HL-60/S4 treated with retinoic acid at 250 ng/mL for 4 days and 3 days (cell line): ENCODE measurements around the gene RPS19.
"Not testable (repeated sequence)": the region's sequence is repeated elsewhere in the genome, so short reads cannot be mapped to it uniquely, and the experiment has no call there.

Experiments
- in situ Hi-C: fragments of 300-500 bp; cut with MboI; formaldehyde crosslinking; loops from 2 replicates; pipeline ENCODE4 v1.7.0; 2022; ENCODE audit warnings: low sequenced_read_pairs

The RPS19 gene

GRCh38 chr19:41859213-41859617, 840 bp upstream of the RPS19 start:
- in situ Hi-C loops: no loop called here

DNA sequence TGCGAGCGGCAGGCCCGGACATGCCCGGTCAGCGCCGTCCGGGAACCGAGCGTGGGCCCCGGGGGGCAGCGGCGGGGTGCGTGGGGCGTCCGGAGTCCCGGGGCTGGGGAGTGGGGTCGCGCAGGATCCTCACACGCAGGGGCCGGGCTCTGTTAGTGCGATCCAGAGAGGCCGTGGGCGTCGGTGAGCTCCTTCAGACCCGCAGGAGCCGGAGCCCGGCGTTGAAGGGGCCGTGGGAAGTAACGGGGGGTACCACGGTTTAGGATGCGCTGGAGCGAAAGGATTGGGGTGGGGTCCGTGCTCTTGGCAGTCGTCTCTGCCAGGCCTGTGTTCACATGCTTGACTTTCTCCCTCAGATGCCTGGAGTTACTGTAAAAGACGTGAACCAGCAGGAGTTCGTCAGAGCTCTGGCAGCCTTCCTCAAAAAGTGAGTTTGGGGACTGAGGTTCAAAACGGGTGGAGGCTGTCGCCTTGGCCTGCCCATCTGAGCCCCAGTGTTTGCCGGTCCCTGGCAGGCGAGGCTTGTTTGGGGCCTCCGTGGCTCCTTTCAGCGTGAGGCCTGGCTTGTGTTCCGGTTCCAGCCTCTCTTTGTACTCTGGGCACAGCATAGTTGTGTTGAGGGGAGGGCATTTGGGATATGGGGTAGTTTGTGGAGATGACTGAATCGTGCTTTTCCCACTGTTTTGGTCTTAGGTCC, 512 bp downstream of the RPS19 start:
- in situ Hi-C loops: no loop called here

DNA sequence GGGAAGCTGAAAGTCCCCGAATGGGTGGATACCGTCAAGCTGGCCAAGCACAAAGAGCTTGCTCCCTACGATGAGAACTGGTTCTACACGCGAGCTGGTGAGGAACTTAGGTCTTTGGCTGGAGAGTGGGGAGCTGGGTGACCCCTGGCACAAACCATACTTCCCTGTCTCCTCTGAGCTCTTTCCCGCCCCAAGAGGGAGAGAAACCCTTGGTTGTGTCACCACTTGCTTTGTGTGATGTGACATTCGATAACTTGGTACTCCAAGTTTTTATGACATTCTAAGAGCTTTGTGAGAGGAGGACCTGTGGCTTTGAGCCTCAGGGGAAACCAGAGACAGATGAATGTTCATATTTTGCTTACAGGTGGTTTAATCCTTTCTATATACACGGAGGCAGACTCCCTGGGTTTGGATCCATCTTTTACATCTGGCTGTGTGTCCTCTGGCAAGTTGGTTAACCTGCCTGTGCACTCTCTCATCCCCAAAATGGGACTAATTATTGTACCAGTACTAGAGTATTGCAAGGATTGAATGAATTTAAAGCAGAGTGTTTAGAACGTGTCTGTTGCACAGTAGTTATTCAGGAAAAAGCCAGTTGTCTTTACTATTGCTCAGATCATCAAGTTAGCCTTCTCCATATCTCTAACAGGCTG, 1.2 kb downstream of the RPS19 start:
- in situ Hi-C loops: no loop called here

DNA sequence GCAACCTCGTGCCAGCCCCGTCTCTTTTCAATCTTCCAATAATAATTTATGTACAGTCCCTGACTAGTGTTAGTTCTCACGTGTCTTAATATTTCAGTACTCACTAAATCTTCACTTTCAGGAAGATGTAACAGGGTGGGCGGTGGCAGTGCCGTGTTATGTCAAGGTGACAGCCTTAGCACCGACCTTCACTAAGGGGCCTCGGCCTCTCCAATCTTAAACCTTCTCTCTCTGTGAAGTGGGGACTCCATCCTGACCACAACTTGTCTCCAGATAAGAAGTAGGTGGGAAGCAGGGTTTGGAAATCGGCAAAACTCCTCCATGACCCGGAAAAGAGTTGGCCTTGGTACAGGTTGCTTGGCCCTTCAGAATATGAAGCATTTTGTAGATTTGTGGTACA, 1.8 kb downstream of the RPS19 start:
- in situ Hi-C loops: no loop called here

DNA sequence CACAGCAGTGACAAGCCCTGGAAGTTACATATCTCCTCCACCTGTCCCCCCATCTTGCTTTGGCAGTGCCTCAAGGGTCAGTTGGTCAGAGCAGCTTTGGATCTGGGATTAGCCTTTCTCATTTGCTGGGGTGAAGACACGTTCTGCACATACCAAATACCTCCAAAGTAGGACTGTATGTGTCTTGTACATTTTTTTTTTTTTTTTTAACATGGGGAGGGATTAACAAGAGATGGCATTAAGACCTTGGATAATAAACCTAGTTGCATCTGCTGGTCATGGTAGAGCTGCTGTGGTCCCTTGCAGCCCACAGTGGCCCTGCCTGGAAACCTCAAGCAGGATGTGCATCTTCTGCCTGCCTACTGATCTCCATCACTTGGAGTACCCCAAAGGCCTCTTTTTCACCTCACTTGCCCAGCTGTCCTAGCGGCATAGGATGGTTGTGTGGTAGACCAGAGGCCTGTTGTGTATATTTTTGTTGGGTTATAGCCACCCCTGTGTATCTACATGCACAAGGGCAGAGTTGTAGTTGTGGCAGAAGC, 2.5 kb downstream of the RPS19 start:
- in situ Hi-C loops: no loop called here

- in situ Hi-C loops: no loop called here
Observed at GRCh38 chr19:41863209-41863931, 3.3 kb downstream of the RPS19 start.

DNA sequence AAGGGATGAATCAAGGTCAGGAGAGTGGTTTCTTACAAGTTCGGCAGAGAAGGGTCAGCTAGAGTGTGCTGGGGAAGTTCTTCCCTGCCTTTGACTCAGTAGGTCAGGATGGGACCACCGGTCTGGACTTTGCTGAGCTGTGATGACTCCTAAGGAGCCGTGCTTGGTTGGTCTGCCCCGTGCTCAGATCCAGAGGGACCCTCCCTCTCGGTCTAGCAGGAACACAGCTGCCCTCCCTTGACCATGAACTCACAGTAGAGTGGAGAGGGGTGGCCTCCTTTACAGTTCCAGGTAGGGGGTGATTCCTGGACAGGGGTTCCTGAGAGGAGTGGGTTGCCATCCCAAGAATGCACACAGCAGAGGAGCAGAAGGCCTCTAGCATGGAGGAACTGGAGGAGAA, 4.3 kb downstream of the RPS19 start:
- in situ Hi-C loops: no loop called here

- in situ Hi-C loops: no loop called here
Observed at GRCh38 chr19:41866284-41866683, 6.2 kb downstream of the RPS19 start.

DNA sequence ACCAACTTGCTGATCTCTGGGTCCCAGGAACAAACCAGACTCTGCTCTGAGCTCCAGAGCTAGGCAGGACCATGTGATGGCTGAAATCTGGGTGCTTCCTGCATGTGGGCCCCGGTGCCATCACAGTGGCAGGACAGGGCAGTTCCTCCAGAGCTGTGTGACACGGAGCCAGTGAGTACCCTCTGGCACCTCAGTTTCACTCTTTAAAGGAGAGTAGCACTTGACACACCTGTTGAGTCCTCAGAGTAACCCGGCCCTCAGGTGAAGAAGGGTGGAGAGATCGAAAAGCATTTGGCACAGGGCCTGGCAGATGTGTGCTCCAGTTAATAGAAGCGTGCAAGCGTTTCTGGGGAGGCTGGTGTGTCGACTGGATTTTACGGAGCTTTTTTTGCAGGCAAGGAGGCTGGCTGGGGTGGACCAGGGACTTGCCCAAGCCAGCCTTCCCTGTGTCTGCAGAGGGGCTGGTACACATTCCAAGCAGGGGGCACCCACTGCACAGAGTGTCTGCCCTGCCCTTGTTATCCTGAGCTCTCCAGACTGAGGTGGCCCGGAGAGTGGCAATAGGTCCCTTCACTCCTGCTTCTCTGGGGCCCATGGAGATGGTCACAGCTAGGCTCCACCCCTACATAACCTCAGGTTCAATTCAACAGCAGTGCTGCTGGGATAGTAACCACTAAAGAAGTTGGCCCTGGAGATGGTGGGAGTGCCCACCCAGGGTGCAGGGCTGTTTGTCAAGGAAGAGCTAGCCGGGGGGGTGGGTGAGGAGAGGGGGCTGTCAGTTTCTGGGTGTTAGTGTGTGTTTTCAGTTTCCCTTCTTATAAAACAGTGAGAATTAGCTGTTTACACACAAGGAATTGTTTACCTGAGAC, 8.3 kb downstream of the RPS19 start:
- in situ Hi-C loops: no loop called here

DNA sequence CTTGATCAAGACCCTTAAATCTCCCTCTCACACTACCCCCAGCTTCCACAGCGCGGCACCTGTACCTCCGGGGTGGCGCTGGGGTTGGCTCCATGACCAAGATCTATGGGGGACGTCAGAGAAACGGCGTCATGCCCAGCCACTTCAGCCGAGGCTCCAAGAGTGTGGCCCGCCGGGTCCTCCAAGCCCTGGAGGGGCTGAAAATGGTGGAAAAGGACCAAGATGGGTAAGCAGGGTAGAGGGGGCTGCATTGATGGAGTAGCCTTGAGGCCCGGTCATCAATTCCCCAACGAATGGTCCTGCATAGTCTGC, 8.9 kb downstream of the RPS19 start:
- in situ Hi-C loops: no loop called here

DNA sequence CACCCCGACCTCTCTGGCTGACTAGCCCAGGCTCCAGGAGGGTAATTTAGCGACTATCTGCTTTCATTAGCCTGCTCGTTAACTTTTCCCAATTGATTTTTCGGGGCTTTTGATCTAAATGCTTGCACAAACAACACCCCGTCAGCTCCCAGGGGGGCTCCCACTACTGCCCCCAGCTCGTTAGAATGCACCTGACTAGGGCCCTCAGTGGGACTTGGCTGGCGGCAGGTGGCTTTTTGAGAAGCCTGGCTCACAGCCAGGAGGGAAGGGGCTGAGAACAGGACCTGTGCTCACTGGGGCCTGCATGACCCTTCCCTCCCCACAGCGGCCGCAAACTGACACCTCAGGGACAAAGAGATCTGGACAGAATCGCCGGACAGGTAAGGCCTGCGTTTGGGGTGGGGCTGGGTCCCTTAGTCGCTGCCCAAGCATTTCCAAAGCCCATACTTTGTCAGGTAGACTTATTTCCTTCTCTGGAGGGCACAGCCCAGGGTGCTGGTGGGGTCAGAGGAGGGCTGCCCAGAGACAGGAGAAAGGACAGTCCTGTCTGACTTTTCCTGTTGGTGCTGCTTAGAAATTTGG, 9.4 kb downstream of the RPS19 start:
- in situ Hi-C loops: no loop called here

- in situ Hi-C loops: no loop called here
Observed at GRCh38 chr19:41870401-41870873, 10.4 kb downstream of the RPS19 start.

- in situ Hi-C loops: no loop called here
Observed at GRCh38 chr19:41871573-41872383, 11.7 kb downstream of the RPS19 start.

GRCh38 chr19:41872384-41872774, 12.3 kb downstream of the RPS19 start:
- in situ Hi-C loops: no loop called here

DNA sequence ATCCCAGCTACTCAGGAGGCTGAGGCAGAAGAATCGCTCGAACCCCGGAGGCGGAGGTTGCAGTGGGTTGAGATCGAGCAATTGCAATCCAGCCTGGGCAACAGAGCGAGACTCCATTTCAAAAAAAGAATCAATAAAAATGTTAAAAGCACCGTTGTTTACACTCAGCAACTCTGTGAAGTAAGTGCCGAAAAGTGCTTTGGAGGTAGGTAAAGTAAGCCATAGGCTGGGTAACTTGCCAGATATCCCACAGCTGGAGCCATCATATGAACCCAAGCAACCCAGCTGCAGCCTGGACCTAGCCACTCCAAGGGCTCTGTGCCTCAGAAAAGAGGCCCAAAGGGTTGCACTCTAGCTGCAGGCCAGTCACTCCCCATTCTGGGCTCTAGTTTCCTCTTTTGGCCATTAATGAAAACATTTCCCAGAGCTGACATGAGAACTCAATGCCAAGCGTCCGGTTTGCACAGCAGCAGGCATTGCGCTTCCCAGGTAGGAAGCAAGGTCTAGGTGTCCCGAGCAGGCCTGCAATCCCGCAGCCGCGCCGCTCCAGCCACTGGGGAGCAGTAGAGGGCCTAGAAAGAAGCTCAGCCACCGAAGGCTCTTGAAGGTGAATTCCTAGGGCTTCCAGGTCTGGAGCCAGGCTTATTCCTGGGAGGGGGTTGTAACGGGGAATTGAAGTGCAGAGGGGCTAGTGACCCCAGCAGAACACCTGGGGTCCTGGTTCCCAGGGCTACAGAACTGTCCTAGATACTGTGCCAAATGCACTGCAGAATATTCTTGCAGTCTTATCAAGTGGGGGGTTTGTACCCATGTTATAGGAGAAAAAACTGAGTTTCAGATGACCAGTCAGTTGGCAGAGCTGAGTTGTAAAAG, 13.0 kb downstream of the RPS19 start:
- in situ Hi-C loops: no loop called here

DNA sequence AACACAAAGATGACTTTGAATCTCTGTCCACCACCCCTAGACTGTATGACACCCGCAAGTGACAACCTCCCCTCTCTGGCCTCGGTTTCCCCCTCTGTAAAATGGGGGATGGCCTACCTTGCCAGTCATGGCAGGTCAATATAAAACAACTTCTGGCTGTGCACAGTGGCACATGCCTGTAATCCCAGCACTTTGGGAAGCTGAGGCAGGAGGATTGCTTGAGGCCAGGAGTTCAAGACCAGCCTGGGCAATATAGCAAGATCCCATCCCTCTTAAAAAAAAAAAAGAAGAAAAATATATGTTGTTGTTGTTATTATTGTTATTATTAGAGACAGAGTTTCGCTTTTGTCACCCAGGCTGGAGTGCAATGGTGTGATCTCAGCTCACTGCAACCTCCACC, 15.9 kb downstream of the RPS19 start:
- in situ Hi-C loops: not testable (repeated sequence)

GRCh38 chr19:41876847-41877832, 17.1 kb downstream of the RPS19 start, which contains the start of gene CD79A:
Gene CD79A, plus strand, starts transcription at chr19:41877279. Its CDS starts 26 bp downstream, at chr19:41877305.
- in situ Hi-C loops: no loop called here
